HG02759 (cell line): ENCODE results near the gene TICAM1.
"Not testable (repeated sequence)": the region's sequence is repeated elsewhere in the genome, so short reads cannot be mapped to it uniquely, and the experiment has no call there.

ENCODE experiments used
- ATAC-seq: cut with Tn5 transposase; IDR thresholded peaks from one replicate; pipeline ENCODE4 v1.9.1; 2021; ENCODE audit warnings: mild to moderate bottlenecking, moderate library complexity; ENCODE audit not compliant: unreplicated experiment

TICAM1 gene

GRCh38 chr19:4806384-4806783, 25.1 kb downstream of the TICAM1 start:
- ATAC-seq: no peak

GRCh38 chr19:4805140-4805539, 26.4 kb downstream of the TICAM1 start:
- ATAC-seq: not testable (repeated sequence)

- no peak for ATAC-seq
Measured at GRCh38 chr19:4803736-4804695, 27.5 kb downstream of the TICAM1 start.

GRCh38 chr19:4802711-4803110, 28.8 kb downstream of the TICAM1 start:
- no peak for ATAC-seq

GRCh38 chr19:4801085-4801619, 30.4 kb downstream of the TICAM1 start:
- ATAC-seq: no peak

- ATAC-seq: no peak
Measured at GRCh38 chr19:4800591-4801081, 30.9 kb downstream of the TICAM1 start.

GRCh38 chr19:4795400-4795799, 36.1 kb downstream of the TICAM1 start:
- no peak for ATAC-seq

- no peak for ATAC-seq
Measured at GRCh38 chr19:4794971-4795370, 36.5 kb downstream of the TICAM1 start.

GRCh38 chr19:4793278-4793677, 38.2 kb downstream of the TICAM1 start:
- not testable (repeated sequence) for ATAC-seq

- not testable (repeated sequence) for ATAC-seq
Measured at GRCh38 chr19:4792866-4793195, 38.7 kb downstream of the TICAM1 start.

GRCh38 chr19:4792019-4792865, 39.3 kb downstream of the TICAM1 start:
- ATAC-seq: not testable (repeated sequence)

GRCh38 chr19:4791183-4792018, 40.1 kb downstream of the TICAM1 start, which contains the start of gene FEM1A:
Gene FEM1A, plus strand, starts transcription at chr19:4791734. Its CDS starts 121 bp downstream, at chr19:4791855.
- ATAC-seq: peak; percentile 90

GRCh38 chr19:4786412-4787016, 45.0 kb downstream of the TICAM1 start:
- ATAC-seq: not testable (repeated sequence)

- no peak for ATAC-seq
Measured at GRCh38 chr19:4781801-4782200, 49.7 kb downstream of the TICAM1 start.

- ATAC-seq: no peak
Measured at GRCh38 chr19:4780860-4781259, 50.7 kb downstream of the TICAM1 start.

- ATAC-seq: not testable (repeated sequence)
Measured at GRCh38 chr19:4778124-4778523, 53.4 kb downstream of the TICAM1 start.

GRCh38 chr19:4776436-4777211, 54.9 kb downstream of the TICAM1 start:
- no peak for ATAC-seq

- no peak for ATAC-seq
Measured at GRCh38 chr19:4775627-4776152, 55.8 kb downstream of the TICAM1 start.

- no peak for ATAC-seq
Measured at GRCh38 chr19:4774136-4774535, 57.4 kb downstream of the TICAM1 start.
